Measurements from ENCODE around the gene C15orf39. TPM values are rescaled to one million over a fixed set of nuclear protein-coding genes. Genes with fewer than 3 reads are reported as not detected.

The C15orf39 gene
- total and polyA plus RNA-seq, 2 of the 13 experiments (the other 11 are each of a cell fraction or from before 2014, with no cell fraction given): 6.2 to 13.5 TPM

DNA sequence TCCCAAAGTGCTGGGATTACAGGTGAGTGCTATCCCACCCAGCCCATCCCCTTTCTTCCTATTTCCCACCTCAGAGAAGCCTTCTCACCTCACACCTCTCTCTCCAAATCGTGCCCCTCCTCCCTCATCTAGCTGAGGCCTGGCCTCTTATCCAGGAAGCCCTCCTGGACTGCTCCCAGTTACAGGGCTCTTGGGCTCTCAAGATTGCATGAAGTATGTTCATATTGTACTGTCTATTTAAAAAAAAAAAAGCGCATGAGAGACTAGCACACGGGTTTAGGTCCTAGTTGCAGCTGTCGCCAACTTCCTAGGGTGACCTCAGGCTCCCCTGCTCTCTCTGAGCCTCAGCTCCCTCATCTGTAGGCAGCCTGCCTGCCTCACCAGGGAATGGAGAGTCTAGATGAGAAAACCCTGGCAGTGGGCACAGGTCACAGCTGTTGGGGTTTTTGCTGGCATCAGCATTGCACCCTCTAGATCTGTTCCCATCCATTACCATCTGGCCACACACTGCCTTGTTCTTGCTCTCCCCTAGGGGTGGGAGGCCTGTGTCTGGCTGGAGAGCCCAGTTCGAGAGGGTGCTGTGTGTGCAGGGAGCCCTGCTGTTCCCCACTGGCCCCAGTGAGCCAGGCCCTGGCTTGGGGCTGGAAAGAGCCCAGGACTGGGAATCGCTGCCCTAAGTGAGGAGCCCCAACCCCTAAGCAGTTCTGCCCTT is 24.2 kb upstream of the C15orf39 start (continued):
- TF ChIP-seq GPBP1L1 (CRISPR knock-in tag; IDR thresholded peaks at IDR 0.05): no peak
- TF ChIP-seq ZNF333 (CRISPR knock-in tag; IDR thresholded peaks at IDR 0.05; ENCODE audit: borderline replicate concordance): no peak
- TF ChIP-seq ARID2 (CRISPR knock-in tag; IDR thresholded peaks at IDR 0.05; ENCODE audit: borderline replicate concordance): no peak
- peak; percentile 72 for TF ChIP-seq ZMYM3 (CRISPR knock-in tag; IDR thresholded peaks at IDR 0.05)
- TF ChIP-seq ZBTB1 (CRISPR knock-in tag; IDR thresholded peaks at IDR 0.05; ENCODE audit: borderline replicate concordance): no peak
- no peak for TF ChIP-seq PTBP1 (IDR thresholded peaks at IDR 0.05; ENCODE audit: low read depth, low read length, poor library complexity, severe bottlenecking)
- no peak for TF ChIP-seq HNRNPL (IDR thresholded peaks at IDR 0.05; ENCODE audit: low read depth, low read length)
- TF ChIP-seq ZBTB37 (CRISPR knock-in tag; IDR thresholded peaks at IDR 0.05): no peak
- TF ChIP-seq GTF2F1 (IDR thresholded peaks at IDR 0.05; ENCODE audit: low read length): no peak
- no peak for TF ChIP-seq FOXC1 (CRISPR knock-in tag; IDR thresholded peaks at IDR 0.05; ENCODE audit: borderline replicate concordance)
- TF ChIP-seq SNRNP70 (IDR thresholded peaks at IDR 0.05; ENCODE audit: low read depth, low read length): no peak
- 0 out of 2 replicates have a peak, but pooled peaks have one; percentile 5 for TF ChIP-seq UBTF (CRISPR knock-in tag; IDR thresholded peaks at IDR 0.05)
- no peak for TF ChIP-seq ZFY (CRISPR knock-in tag; IDR thresholded peaks at IDR 0.05)

Data from HepG2 (cell line).